ENCODE results near the gene HEATR9.

GRCh38 chr17:35917519-35918213, 49.0 kb upstream of the HEATR9 start:
- no peak for TF ChIP-seq CTCF (IDR thresholded peaks at IDR 0.05)
- no peak for TF ChIP-seq POLR2A (IDR thresholded peaks at IDR 0.05)

Data from prostate gland (tissue), 2 donors.